Osteoblast (primary cell): Measurements from ENCODE around the gene KCNK5. TPM values are rescaled to one million over a fixed set of nuclear protein-coding genes. Genes with fewer than 3 reads are reported as not detected.

Experiments
- DNase-seq: peaks from one replicate; pipeline ENCODE4 v3.0.0; 2011; ENCODE audit warnings: low spot score, mixed read lengths; ENCODE audit not compliant: insufficient read length; ENCODE audit errors: missing footprints
- H2AFZ ChIP-seq: 2 replicates; pipeline ENCODE4 v1.6.0; 2011; ENCODE audit warnings: mild to moderate bottlenecking, low read length
- H3K27ac ChIP-seq: 2 replicates; pipeline ENCODE4 v1.5.1; 2011; ENCODE audit warnings: mild to moderate bottlenecking, low read depth, low read length, moderate library complexity
- H3K27me3 ChIP-seq: 2 replicates; pipeline ENCODE4 v1.6.0; 2012; ENCODE audit warnings: mild to moderate bottlenecking, control low read depth, inconsistent platforms, low read length, moderate library complexity; ENCODE audit not compliant: insufficient read depth
- H3K36me3 ChIP-seq: 2 replicates; pipeline ENCODE4 v1.5.1; 2011; ENCODE audit warnings: mild to moderate bottlenecking, low read length, control low read depth, moderate library complexity; ENCODE audit not compliant: insufficient read depth
- H3K4me1 ChIP-seq: 2 replicates; pipeline ENCODE4 v1.5.1; 2011; ENCODE audit warnings: mild to moderate bottlenecking, low read length, control low read depth, moderate library complexity; ENCODE audit not compliant: insufficient read depth
- H3K4me2 ChIP-seq: 2 replicates; pipeline ENCODE4 v1.6.0; 2011; ENCODE audit warnings: mild to moderate bottlenecking, low read length; ENCODE audit not compliant: insufficient read depth
- H3K4me3 ChIP-seq: fragments of 200-600 bp; sonication (generic); 3 replicates; pipeline ENCODE4 v1.5.1; 2012; ENCODE audit warnings: mild to moderate bottlenecking, low read length, inconsistent platforms; ENCODE audit not compliant: insufficient read depth
- H3K79me2 ChIP-seq: 2 replicates; pipeline ENCODE4 v1.6.0; 2012; ENCODE audit warnings: mild to moderate bottlenecking, low read length, control low read depth, inconsistent platforms; ENCODE audit not compliant: insufficient read depth
- H3K9me3 ChIP-seq: 2 replicates; pipeline ENCODE4 v1.5.1; 2011; ENCODE audit warnings: low read depth, low read length, control low read depth
- H4K20me1 ChIP-seq: 2 replicates; pipeline ENCODE4 v1.6.0; 2012; ENCODE audit warnings: mild to moderate bottlenecking, low read length, control low read depth; ENCODE audit not compliant: insufficient read depth
- CTCF ChIP-seq: IDR thresholded peaks from 2 replicates; pipeline ENCODE4 v1.5.1; 2011; ENCODE audit warnings: mild to moderate bottlenecking, low read depth, low read length, moderate library complexity; ENCODE audit errors: extremely low read depth
- total RNA-seq: library from RNA; depleted of rRNA; stranded (reverse); fragments of >200 nt; gene quantifications from 2 replicates; pipeline ENCODE4 v1.2.3, GENCODE V29; 2012

KCNK5 gene
- total RNA-seq, 1 donor, result not detected

GRCh38 chr6:39188098-39188450, 41.2 kb downstream of the KCNK5 start:
- no peak for DNase-seq
- no peaks in the 10 kb centered on the region for H3K9me3 ChIP-seq

GRCh38 chr6:39184906-39185580, 44.2 kb downstream of the KCNK5 start:
- no peaks in the 10 kb centered on the region for H4K20me1 ChIP-seq
- no peak for DNase-seq
- no peak overlapping the region for H3K4me3 ChIP-seq
- H3K36me3 ChIP-seq, result no peaks in the 10 kb centered on the region
- no peak overlapping the region for H3K4me2 ChIP-seq
- no peaks in the 10 kb centered on the region for H3K9me3 ChIP-seq
- no peak overlapping the region for H3K27ac ChIP-seq
- no peaks in the 10 kb centered on the region for H3K27me3 ChIP-seq
- H3K79me2 ChIP-seq, result no peaks in the 10 kb centered on the region
- no peak overlapping the region for H2AFZ ChIP-seq
- no peak for TF ChIP-seq CTCF
- no peaks in the 10 kb centered on the region for H3K4me1 ChIP-seq

More at GRCh38 chr6:39188098-39188450, 41.2 kb downstream of the KCNK5 start:
- Histone ChIP-seq H3K4me2 (no peak overlapping the region), H3K4me1 (no peaks in the 10 kb centered on the region), H3K79me2 (no peaks in the 10 kb centered on the region), H4K20me1 (no peaks in the 10 kb centered on the region), H2AFZ (no peak overlapping the region), H3K27ac (no peak overlapping the region), H3K27me3 (no peaks in the 10 kb centered on the region), H3K36me3 (no peaks in the 10 kb centered on the region), H3K4me3 (no peak overlapping the region)
- TF ChIP-seq CTCF, result no peak

DNA sequence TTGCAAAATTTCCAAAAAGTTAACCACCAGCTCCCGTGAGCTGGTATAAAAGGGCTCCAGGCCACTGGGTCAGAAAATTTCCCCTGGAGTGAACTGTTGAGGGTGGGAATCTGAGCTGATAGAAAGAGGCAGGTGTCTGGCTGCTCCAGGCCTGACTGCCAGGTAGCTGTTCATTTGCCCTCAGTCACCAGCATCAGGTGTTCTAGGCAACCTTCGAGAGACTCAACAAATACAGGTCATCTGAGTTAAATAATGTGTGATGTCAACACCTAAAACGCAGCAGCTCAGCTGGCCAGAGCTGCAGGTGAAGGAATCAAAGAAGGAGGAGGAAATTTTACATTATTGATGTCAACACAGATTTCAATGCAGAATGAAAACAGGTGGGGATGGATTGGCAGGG, 46.7 kb downstream of the KCNK5 start:
- Histone ChIP-seq H4K20me1 (no peaks in the 10 kb centered on the region), H3K9me3 (no peaks in the 10 kb centered on the region), H3K27ac (no peak overlapping the region), H3K4me2 (no peak overlapping the region), H3K79me2 (no peaks in the 10 kb centered on the region), H3K4me1 (no peaks in the 10 kb centered on the region), H2AFZ (no peak overlapping the region), H3K27me3 (no peaks in the 10 kb centered on the region), H3K36me3 (no peaks in the 10 kb centered on the region), H3K4me3 (no peak overlapping the region)
- no peak for TF ChIP-seq CTCF
- DNase-seq, result no peak

DNA sequence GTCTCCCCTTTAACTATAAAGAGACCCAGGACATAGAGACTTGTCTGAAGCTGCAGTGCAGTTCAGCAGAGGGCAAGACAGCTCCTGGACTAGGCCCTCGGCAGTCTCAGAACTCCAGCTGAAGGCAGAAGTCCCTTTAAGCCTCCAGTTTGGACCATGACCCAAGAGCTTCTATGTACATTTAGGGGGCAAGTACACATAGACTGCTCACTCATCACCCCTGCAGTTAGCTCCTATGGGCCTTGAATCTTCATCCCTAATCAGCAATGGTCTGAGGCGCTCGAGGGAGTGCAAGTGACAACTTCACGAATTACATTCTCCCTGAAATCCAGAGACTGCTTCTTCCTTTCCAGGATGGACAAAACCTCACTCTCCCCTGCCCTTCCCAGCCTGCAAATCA, 47.4 kb downstream of the KCNK5 start:
- Histone ChIP-seq H3K4me1 (no peaks in the 10 kb centered on the region), H3K4me3 (no peak overlapping the region), H3K36me3 (no peaks in the 10 kb centered on the region), H2AFZ (no peak overlapping the region), H4K20me1 (no peaks in the 10 kb centered on the region), H3K4me2 (no peak overlapping the region), H3K9me3 (no peaks in the 10 kb centered on the region), H3K79me2 (no peaks in the 10 kb centered on the region), H3K27me3 (no peaks in the 10 kb centered on the region), H3K27ac (no peak overlapping the region)
- no peak for TF ChIP-seq CTCF
- DNase-seq, result no peak
